ENCODE measurements around the gene KHK.

DNA sequence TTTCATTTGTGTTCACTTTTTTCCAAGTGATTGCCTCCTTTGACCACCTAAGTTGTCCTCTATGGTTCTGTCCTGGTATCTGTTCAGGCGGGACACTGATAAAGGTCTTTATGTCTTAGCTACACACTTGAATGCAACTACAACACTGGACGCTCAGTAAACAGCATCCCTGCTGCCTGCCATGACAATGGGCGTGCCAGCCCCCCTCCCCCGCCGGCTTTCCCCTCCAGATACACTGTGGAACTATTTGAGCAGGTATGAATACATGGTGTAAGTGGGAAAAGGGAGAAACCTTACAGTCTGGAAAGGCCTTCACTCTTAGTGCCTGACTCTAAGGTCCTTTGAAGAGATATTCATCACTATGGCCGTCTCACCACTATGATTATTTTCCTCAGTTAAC is 29.4 kb upstream of the KHK start:
- TF ChIP-seq, protein P1, sequence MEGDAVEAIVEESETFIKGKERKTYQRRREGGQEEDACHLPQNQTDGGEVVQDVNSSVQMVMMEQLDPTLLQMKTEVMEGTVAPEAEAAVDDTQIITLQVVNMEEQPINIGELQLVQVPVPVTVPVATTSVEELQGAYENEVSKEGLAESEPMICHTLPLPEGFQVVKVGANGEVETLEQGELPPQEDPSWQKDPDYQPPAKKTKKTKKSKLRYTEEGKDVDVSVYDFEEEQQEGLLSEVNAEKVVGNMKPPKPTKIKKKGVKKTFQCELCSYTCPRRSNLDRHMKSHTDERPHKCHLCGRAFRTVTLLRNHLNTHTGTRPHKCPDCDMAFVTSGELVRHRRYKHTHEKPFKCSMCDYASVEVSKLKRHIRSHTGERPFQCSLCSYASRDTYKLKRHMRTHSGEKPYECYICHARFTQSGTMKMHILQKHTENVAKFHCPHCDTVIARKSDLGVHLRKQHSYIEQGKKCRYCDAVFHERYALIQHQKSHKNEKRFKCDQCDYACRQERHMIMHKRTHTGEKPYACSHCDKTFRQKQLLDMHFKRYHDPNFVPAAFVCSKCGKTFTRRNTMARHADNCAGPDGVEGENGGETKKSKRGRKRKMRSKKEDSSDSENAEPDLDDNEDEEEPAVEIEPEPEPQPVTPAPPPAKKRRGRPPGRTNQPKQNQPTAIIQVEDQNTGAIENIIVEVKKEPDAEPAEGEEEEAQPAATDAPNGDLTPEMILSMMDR (IDR thresholded peaks at IDR 0.05) = no peak
- no peak for TF ChIP-seq POLR2A (IDR thresholded peaks at IDR 0.05)
